ENCODE measurements around the gene B3GALT5. TPM values are rescaled to one million over a fixed set of nuclear protein-coding genes. Genes with fewer than 3 reads are reported as not detected.
"Not testable (repeated sequence)": the region's sequence is repeated elsewhere in the genome, so short reads cannot be mapped to it uniquely, and the experiment has no call there.

The B3GALT5 gene
- total and polyA plus RNA-seq, 8 donors, result 0.12 to 8.3 (median 2.7) TPM; not detected in 1

GRCh38 chr21:39688010-39688409 lies 75.3 kb downstream of the B3GALT5 start:
- no peaks in the 10 kb centered on the region for H3K4me1 ChIP-seq
- H3K36me3 ChIP-seq, result no peaks in the 10 kb centered on the region
- H3K27me3 ChIP-seq, result no peaks in the 10 kb centered on the region
- no peak overlapping the region for H3K27ac ChIP-seq
- no peak overlapping the region for H3K4me3 ChIP-seq
- TF ChIP-seq POLR2A (IDR thresholded peaks at IDR 0.05), result no peak
- TF ChIP-seq EP300 (IDR thresholded peaks at IDR 0.05), result no peak
- no peak for TF ChIP-seq POLR2AphosphoS5 (IDR thresholded peaks at IDR 0.05)
- no peak for TF ChIP-seq CTCF (IDR thresholded peaks at IDR 0.05)
- WGBS, 5 donors, result 51 to 71% (median 61%) methylated on average over 1 of the region's 1 CpG
- intact Hi-C loops (cut with DNase I; ENCODE audit: low total_unique reads), result no loop called here
- DNase-seq, result no peak
- no peaks in the 10 kb centered on the region for H3K9me3 ChIP-seq

- H3K4me3 ChIP-seq; H3K9me3 ChIP-seq; intact Hi-C loops (cut with DNase I; ENCODE audit: low total_unique reads); H3K4me1 ChIP-seq; DNase-seq; H3K27me3 ChIP-seq; H3K36me3 ChIP-seq; H3K27ac ChIP-seq: not testable (repeated sequence)
- 71 to 93% (median 79%) methylated on average over 1 of the region's 1 CpG for WGBS, 5 donors
Observed at GRCh38 chr21:39689860-39690259, 77.1 kb downstream of the B3GALT5 start.

- no peaks in the 10 kb centered on the region for H3K4me1 ChIP-seq
- no peak overlapping the region for H3K4me3 ChIP-seq
- no peaks in the 10 kb centered on the region for H3K27me3 ChIP-seq
- DNase-seq, result no peak
- no peak for TF ChIP-seq POLR2AphosphoS5 (IDR thresholded peaks at IDR 0.05)
- TF ChIP-seq POLR2A (IDR thresholded peaks at IDR 0.05), result no peak
- TF ChIP-seq CTCF (IDR thresholded peaks at IDR 0.05), result no peak
- 66 to 76% (median 66%) methylated on average over 4 of the region's 4 CpGs for WGBS, 5 donors
- no peak overlapping the region for H3K27ac ChIP-seq
- no peaks in the 10 kb centered on the region for H3K9me3 ChIP-seq
- H3K36me3 ChIP-seq, result no peaks in the 10 kb centered on the region
- intact Hi-C loops (cut with DNase I; ENCODE audit: low total_unique reads), result no loop called here
Observed at GRCh38 chr21:39690454-39690853, 77.7 kb downstream of the B3GALT5 start.

- intact Hi-C loops (cut with DNase I; ENCODE audit: low total_unique reads), result no loop called here
- H3K9me3 ChIP-seq, result no peaks in the 10 kb centered on the region
- no peaks in the 10 kb centered on the region for H3K27me3 ChIP-seq
- H3K36me3 ChIP-seq, result no peaks in the 10 kb centered on the region
- H3K4me1 ChIP-seq, result no peaks in the 10 kb centered on the region
- TF ChIP-seq POLR2A (IDR thresholded peaks at IDR 0.05), result no peak
- no peak for TF ChIP-seq POLR2AphosphoS5 (IDR thresholded peaks at IDR 0.05)
- no peak for TF ChIP-seq CTCF (IDR thresholded peaks at IDR 0.05)
- no peak for TF ChIP-seq EP300 (IDR thresholded peaks at IDR 0.05)
- H3K27ac ChIP-seq, result no peak overlapping the region
- H3K4me3 ChIP-seq, result no peak overlapping the region
- no peak for DNase-seq
- 85 to 92% (median 88%) methylated on average over 5 of the region's 5 CpGs for WGBS, 5 donors
Observed at GRCh38 chr21:39694750-39695149, 82.0 kb downstream of the B3GALT5 start.

- H3K4me1 ChIP-seq, result no peaks in the 10 kb centered on the region
- WGBS, 5 donors, result 80 to 87% (median 84%) methylated on average over 7 of the region's 7 CpGs
- H3K27ac ChIP-seq, result no peak overlapping the region
- no peak for TF ChIP-seq POLR2AphosphoS5 (IDR thresholded peaks at IDR 0.05)
- no peak for TF ChIP-seq CTCF (IDR thresholded peaks at IDR 0.05)
- no peak for TF ChIP-seq POLR2A (IDR thresholded peaks at IDR 0.05)
- TF ChIP-seq EP300 (IDR thresholded peaks at IDR 0.05), result no peak
- no peaks in the 10 kb centered on the region for H3K27me3 ChIP-seq
- H3K4me3 ChIP-seq, result no peak overlapping the region
- intact Hi-C loops (cut with DNase I; ENCODE audit: low total_unique reads), result no loop called here
- no peaks in the 10 kb centered on the region for H3K9me3 ChIP-seq
- no peaks in the 10 kb centered on the region for H3K36me3 ChIP-seq
- no peak for DNase-seq
Observed at GRCh38 chr21:39696196-39696595, 83.5 kb downstream of the B3GALT5 start.
